Measurements from ENCODE around the gene ZNF594.
A peak's percentile ranks its signal among the peaks of the same experiment; 100 is the strongest.
"Not testable (repeated sequence)": the region's sequence is repeated elsewhere in the genome, so short reads cannot be mapped to it uniquely, and the experiment has no call there.

The ZNF594 gene

DNA sequence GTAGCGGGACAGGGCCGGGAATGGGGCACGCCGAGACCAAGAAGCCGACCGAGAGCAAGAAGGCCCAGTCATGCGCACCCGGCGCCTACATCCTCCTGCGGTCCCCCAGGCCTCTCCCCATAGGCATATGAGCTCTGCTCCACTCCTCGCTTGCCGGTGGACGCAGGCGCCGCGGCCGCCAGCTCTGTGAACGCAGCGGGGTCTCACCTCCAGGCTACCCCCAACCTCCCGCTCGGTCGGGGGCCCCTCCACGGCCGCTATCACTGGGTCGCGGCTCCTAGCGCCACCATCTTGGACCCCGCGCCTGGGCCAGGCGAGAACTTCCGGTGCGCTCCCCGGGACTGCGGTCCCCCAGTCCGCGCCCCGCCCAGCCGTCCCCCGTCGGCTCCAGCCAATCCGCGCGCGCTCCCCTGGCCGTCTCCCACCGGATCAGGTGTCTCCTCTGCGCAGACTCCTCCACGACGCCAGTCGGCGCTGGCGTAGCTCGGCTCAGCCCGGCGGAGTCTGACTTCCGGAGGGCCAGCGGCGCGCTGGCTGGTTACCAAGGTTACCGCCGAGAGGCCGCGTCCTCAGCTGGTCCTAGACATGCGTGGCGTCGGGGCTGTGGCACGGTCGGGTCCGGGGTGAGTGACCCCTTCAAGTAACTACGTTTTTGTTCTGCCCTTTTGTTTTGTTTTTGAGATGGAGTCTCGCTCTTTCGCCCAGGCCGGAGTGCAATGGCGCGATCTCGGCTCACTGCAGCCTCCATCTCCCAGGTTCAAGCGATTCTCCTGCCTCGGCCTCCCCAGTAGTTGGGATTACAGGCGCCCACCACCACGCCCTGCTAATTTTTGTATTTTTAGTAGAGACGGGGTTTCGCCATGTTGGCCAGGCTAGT is at the start of gene ZNF594:
TSS of gene ZNF594 (minus strand) at position 328 of the 877 bp plus-strand sequence. CDS start 7,612 bp downstream, outside the sequence.
- DNase-seq (ENCODE audit: low read depth in 2 of 2, low spot score in 1 of 2): peak; percentile 92 to 94

DNA sequence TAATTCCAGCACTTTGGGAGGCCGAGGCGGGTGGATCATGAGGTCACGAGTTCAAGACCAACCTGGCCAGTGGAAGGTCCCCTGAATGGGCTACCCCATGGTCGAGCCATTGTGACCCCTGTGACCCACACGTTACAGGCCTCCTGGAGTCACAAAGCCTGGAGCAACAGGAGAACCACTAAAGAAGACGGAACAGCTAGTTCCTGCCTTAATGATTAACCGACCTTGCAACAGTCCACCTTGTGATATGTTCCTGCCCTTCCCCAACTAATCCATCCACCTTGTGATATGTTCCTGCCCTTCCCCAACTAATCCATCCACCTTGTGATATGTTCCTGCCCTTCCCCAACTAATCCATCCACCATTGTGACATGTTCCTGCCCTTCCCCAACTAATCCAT is 48.1 kb upstream of the ZNF594 start:
- not testable (repeated sequence) for DNase-seq (ENCODE audit: low read depth in 2 of 2, low spot score in 1 of 2)

DNA sequence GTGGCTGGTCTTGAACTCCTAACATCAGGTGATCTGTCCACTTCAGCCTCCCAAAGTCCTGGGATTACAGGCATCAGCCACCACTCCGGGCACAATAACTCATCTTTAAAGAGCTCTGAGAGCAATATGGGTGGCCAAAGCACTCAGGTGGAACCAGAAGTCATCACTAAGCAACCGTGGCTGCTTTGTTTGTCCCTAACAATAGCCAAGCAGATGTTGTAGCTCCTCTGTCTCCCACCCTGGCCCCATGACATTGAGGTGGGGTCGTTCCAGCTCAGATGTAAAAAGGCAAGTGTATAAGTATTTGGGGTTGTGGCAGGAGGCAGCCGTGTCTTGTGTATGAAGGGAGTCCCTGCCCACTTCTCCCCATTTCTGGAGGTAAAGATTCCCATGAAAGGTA is 46.7 kb upstream of the ZNF594 start:
- DNase-seq (ENCODE audit: low read depth in 2 of 2, low spot score in 1 of 2): no peak

DNA sequence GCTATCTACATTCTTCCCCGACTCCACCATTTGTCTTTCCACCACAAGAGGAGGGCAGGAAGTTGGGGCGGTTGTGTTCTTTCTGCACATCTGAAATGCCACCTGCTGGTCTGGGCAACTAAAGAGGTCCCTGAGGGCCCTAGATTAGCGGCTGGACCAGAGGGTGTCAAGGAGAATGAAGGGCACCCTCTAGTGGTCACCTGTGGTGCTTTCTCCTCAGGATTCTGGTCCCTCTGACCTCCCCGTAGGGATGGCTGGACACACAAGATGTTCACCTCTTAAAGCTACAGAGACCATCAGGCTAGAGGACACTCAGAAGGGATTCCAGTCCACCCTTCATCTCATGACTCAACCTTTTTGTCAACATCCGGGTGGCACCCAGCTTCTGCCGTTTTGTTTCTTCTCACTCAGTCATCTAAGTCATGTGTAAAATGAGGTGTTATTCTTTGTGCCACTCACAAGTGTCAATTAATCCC is 45.9 kb upstream of the ZNF594 start:
- no peak for DNase-seq (ENCODE audit: low read depth in 2 of 2, low spot score in 1 of 2)

DNA sequence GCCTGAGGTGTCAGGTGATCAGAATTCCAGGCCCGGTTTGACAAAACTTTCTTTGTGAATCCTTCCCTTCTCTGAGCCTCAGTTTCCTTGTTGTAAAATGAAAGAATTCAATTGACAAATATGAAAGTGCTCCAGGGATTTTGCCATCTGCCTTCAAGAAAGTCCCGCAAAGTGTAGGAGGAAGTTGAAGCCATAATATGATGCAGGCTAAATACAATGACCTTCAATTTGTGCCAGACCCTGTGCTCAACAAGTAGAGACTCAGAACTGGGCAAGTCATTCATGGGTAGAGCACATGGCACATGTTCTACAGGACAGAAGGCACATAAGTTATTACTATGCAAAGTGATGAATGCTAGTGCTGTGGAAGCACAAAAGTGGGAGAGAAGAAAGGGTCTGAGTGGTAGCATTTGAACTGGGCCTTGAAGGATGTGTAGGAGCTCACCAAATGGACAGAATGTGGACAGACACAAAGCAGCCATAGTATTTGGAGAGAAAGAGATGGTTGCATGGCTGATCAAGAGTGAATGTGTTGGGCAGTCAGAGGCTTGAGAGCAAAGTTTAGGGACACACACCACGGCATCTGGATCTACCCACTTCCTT is 45.4 kb upstream of the ZNF594 start:
- DNase-seq (ENCODE audit: low read depth in 2 of 2, low spot score in 1 of 2): no peak

DNA sequence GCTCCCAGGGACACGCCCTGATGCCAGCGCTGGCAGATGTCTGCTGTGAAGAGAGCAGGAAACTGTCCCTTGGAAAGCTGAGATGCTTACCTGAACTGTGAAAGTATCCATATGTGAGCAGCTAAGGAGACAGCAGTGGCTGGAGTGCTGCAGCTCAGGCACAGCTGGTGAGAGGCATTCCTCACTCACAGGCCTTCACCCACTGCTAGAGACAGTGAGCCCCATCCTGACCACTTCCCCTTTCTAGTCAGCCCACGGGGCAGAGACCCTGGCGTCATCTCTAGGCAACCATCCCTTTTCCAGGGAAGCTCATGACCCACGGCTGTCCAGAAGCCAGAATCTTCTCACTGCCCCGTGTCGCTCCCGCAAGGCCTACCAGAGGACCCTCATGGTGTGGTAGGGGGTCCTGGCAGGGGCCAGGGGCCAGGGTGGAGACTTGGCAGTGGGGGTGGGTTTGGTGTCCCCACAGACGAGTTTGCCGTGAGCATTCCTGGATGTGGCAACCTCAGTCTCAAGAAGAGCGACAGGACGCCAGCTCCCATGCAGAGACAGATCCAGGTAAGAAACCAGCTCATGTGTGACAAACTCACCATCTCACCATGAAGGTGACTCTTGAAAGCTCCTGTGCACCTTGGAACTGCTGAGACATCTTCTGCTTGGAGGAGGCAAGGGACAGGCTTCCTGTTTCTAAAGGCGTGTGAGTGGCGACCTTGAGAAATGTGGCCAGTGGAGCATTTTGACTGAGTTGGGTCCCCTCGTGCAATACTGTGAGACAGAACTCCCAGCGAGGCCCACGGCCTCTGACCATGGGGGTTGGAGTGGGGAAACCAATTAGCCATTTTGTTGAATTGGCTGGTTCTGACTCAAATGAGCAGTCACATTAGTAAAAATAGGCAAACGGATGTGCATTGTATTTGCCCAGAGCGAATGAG is 43.2 kb upstream of the ZNF594 start, which contains the start of gene SCIMP:
TSS of gene SCIMP (minus strand) at position 216 of the 932 bp plus-strand sequence. CDS start at position 111, 105 bp downstream.
- DNase-seq (ENCODE audit: low read depth in 2 of 2, low spot score in 1 of 2): no peak

DNA sequence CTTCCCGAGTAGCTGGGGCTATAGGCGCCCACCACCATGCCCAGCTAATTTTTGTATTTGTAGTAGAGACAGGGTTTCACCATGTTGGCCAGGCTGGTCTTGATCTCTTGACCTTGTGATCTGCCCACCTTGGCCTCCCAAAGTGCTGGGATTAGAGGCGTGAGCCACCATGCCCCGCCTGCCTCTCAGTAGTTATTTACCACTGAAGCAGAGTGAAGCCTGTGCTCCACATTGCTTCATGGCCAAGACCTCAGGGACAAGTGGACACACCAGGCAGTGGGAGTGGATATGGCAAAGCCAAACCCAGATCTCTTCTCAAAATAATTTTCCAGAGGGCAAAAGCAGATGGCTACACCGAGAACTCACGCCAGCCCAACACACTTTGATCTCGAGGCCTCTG is 41.8 kb upstream of the ZNF594 start:
- not testable (repeated sequence) for DNase-seq (ENCODE audit: low read depth in 2 of 2, low spot score in 1 of 2)

DNA sequence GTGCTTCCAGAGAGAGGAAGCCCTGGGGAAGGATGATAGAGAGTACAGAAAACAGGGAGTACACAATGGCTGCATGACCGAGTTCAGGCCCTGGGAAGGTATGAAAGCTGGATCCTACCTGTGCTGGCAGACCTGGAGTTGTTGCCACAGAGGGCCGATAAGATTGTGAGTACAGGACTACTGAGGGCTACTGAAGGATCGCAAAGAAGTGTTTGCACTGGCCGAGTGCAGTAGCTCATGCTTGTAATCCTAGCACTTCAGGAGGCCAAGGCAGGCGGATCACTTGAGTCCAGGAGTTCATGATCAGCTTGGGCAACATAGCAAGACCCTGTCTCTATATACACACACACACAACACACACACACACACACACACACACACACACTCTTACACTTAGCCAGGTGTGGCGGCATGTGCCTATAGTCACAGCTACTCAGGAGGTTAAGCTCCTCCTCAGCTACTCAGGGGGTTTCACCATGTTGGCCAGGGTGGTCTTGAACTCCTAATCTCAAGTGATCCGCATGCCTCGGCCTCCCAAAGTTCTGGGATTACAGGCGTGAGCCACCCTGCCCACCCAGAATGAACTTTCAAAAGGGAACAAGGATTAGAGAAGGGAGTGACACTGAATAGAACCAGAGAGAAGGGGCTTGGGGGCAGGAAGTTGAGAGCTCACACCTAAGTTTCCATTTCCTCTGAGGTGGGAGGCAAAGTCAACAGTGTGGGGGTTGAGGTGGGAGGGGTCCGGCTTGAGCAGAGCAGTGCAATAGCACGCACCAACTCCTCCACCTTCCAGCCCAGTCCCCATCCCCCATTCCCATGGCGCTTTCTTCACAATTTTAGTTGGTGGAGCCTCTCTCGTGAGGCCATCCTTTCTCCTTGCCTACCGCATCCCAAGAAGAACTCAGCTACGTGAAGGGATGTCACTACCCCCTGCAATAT is 35.5 kb upstream of the ZNF594 start:
- peak in 1 of 2 donors; percentile 54 for DNase-seq (ENCODE audit: low read depth in 2 of 2, low spot score in 1 of 2)

DNA sequence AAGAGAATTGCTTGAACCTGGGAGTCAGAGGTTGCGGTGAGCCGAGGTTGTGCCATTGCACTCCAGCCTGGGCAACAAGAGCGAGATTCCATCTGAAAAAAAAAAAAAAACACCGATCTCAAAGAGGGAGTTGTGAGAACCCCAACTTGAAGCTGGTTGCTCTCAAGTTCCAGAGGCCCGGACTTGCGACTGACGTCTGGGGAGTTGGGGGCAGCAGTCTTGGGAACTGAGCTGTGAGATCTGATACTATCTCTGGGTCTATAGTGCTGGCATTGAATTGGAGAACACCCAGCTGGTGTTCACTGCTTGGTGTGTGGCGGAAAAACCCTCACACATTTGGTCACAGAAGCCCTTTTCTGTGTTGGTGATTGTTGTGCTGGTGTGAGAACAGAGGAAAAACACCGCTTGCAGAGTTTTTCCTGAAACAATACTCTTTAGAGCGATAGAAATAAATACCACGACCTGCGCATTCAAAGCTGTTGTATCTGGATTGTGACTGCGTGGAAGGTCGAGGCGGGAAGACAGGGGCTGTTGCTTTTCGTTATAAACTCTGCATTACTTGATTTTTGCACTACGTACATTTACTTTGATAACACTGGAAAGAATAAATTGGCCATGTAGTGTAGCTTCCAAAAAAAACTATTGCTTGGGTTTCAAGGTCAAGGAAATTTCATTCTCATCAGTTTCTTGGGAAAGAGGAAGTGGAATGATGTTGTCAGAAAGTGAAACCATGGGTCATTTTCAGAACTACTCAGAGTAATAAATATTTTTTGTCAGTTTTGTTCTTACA is 34.2 kb upstream of the ZNF594 start:
- DNase-seq (ENCODE audit: low read depth in 2 of 2, low spot score in 1 of 2): no peak

DNA sequence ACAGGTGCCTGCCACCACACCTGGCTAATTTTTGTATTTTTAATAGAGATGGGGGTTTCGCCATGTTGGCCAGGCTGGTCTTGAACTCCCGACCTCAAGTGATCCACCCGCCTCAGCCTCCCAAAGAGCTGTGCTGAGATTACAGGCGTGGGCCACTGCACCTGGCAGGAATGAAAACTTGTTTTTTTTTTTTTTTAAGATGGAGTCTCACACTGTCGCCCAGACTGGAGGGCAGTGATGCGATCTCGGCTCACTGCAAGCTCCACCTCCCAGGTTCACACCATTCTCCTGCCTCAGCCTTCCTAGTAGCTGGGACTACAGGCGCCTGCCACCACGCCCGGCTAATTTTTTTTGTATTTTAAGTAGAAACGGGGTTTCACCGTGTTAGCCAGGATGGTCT is 30.2 kb upstream of the ZNF594 start:
- not testable (repeated sequence) for DNase-seq (ENCODE audit: low read depth in 2 of 2, low spot score in 1 of 2)

DNA sequence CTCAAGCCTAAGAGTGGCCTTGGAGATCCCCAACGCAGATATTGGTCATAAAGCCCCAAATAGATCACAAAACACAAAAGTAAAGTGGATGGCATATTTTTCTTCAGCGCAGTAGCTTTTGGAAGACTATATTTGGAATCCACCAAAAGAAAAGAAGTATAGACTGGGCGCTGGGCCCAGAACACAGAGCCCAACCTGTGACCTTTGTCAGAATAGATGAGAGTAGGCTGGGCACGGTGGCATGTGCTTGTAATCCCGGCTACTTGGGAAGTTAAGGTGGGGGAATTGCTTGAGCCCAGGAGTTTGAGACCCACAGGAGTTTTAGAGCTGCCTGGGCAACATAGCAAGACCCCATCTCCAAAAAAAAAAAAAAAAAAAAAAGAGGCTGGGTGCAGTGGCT is 28.4 kb upstream of the ZNF594 start:
- no peak for DNase-seq (ENCODE audit: low read depth in 2 of 2, low spot score in 1 of 2)

DNA sequence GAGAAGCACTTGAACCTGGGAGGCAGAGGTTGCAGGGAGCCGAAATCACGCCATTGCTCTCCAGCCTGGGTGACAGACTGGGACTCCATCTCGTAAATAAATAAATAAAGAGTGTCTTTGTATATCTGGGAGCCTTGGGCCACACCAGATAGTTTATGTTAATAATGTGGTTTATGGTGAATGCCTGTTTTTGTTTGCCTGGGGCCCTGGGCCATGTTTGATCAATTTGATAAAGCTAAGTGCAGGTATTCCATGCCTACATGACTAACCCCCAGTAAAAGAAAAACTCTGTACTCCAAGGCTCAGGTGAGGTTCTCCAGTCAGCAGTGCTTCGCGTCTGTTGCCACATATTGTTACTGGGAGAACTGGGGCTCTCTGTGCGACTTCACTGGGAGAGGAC is 27.9 kb upstream of the ZNF594 start:
- DNase-seq (ENCODE audit: low read depth in 2 of 2, low spot score in 1 of 2): no peak

DNA sequence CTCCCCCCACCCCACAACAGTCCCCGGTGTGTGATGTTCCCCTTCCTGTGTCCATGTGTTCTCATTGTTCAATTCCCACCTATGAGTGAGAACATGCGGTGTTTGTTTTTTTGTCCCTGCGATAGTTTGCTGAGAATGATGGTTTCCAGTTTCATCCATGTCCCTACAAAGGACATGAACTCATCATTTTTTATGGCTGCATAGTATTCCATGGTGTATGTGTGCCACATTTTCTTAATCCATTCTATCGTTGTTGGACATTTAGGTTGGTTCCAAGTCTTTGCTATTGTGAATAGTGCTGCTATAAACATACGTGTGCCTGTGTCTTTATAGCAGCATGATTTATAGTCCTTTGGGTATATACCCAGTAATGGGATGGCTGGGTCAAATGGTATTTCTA is 25.9 kb upstream of the ZNF594 start:
- DNase-seq (ENCODE audit: low read depth in 2 of 2, low spot score in 1 of 2): not testable (repeated sequence)

DNA sequence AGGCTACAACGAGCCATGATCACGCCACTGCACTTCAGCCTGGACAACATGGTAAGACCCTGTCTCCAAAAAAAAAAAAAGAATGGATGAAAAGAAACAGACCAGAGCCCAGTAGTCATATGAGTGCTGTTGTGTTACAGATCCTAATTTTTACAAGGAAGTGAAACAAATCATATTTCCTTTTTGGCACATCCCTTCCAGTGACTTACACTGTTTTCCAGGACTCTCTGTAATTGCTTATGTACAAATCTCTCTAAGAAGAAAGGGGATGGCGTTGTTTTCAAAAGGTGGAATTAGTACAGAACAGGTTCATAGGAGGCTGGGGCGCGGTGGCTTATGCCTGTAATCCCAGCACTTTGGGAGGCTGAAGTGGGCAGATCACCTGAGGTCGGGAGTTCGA is 19.8 kb upstream of the ZNF594 start:
- DNase-seq (ENCODE audit: low read depth in 2 of 2, low spot score in 1 of 2): no peak

DNA sequence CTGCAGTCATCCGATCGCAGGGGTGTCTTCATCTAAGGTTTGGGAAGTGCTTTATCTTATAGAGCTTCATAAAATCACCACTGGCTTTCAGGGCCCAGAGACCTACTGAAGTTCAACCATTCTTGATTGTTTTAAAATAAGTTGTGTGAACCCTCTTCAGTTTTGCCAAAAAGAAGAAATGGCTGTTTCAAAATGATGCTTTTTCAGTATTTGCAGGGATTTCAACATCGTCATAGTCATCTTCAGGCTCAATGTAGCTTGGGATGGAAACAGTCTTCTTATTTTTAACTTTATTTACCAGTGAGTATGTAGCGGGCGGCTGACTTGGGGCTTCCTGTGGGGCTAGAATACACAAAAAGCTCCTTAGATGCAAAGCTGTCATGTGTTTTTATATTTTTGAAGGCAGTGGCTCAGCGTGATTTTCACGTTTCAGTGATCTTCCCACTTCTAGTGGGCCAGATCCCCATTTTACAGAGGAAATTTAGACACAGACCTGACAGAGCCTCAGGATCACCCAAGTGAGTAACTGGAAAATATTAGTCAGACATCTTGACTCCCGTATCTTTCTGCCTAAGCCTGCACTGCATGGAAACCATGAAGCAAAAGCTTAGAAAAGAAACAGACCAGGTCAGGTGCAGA is 19.1 kb upstream of the ZNF594 start:
- DNase-seq (ENCODE audit: low read depth in 2 of 2, low spot score in 1 of 2): no peak

DNA sequence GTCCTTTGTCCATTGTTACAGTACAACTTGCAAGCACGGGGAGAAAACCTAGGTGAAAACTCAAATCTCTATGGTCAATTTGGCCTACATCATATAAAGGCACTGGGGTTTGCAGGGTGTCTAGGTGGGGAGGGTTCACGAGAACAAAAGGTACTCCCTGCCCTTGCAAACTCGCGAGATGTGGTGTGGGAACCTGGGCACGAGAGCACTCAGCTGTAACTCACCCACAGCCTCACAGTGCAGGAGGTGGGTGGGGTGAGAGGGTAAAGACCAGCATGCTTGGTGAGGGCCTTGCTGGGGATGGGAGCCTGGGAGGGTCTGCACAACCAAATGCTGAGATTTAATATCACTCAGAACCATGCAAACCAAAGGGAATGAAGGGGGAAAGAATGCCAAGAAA is 18.4 kb upstream of the ZNF594 start:
- DNase-seq (ENCODE audit: low read depth in 2 of 2, low spot score in 1 of 2): no peak

DNA sequence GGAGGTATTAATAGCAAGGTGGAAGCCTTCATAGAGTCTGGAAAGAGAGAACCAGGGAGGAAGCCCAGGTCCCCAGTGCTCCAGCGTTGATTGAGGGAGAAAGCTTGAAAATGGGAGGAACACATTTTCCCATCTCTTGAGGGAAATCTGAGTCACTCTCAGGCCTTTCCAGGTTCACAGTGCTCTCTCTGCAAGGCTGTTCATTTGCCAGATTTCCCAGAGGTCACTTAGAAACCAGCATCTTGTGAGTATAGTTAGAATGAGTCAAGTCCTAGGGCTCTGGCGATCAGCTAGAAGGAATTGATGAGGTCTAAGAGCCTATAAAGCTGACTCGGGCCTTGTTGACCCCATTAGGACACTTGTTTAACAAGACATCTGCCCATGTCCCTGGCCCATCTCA is 17.7 kb upstream of the ZNF594 start:
- no peak for DNase-seq (ENCODE audit: low read depth in 2 of 2, low spot score in 1 of 2)

DNA sequence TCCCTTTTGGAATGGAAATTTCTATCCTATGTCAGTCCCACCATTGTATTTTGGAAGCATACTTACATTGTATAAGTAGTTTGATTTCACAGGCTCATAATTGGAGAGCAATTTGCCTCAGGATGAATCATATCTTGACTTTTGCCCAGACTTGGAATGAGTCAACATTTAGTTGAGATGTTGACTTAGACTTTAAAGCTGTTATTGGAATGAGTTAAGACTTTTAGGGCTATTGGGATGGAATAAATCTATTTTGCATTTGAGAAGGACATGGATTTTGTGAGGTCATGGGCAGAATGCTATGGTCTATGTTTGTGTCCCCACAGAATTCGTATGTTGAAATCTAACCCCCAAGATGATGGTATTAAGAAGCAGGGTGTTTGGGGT is 12.2 kb upstream of the ZNF594 start:
- no peak for DNase-seq (ENCODE audit: low read depth in 2 of 2, low spot score in 1 of 2)

Measured in stimulated activated CD8-positive, alpha-beta memory T cell treated with anti-CD3 and anti-CD28 coated beads, Interleukin-4, amount 100 ng/mL, for 4 hours (primary cell).